Trophoblast cell (in vitro differentiated cells and primary cell): ENCODE data around the gene SPOP.

Experiments
- DNase-seq, 2 donors: peaks; one replicate each; pipeline ENCODE4 v3.0.0-alpha.2; 2016
- H2AFZ ChIP-seq: 2 replicates; pipeline ENCODE4 v1.6.1; 2013; ENCODE audit warnings: low read length, moderate library complexity, mild to moderate bottlenecking; ENCODE audit not compliant: insufficient read depth, poor library complexity
- H2AK5ac ChIP-seq: 2 replicates; pipeline ENCODE4 v1.6.1; 2013; ENCODE audit warnings: mild to moderate bottlenecking, low read length
- H2BK120ac ChIP-seq: 2 replicates; pipeline ENCODE4 v1.6.1; 2013; ENCODE audit warnings: low read length, mild to moderate bottlenecking, moderate library complexity; ENCODE audit not compliant: insufficient read depth, poor library complexity
- H2BK12ac ChIP-seq: 2 replicates; pipeline ENCODE4 v1.6.1; 2013; ENCODE audit warnings: mild to moderate bottlenecking, low read length, moderate library complexity
- H2BK5ac ChIP-seq: 2 replicates; pipeline ENCODE4 v1.6.1; 2013; ENCODE audit warnings: low read length, low read depth, moderate library complexity, mild to moderate bottlenecking; ENCODE audit not compliant: poor library complexity
- H3K14ac ChIP-seq: 2 replicates; pipeline ENCODE4 v1.6.1; 2013; ENCODE audit warnings: mild to moderate bottlenecking, low read length
- H3K18ac ChIP-seq: 2 replicates; pipeline ENCODE4 v1.6.1; 2013; ENCODE audit warnings: mild to moderate bottlenecking, low read length
- H3K23ac ChIP-seq: 2 replicates; pipeline ENCODE4 v1.6.1; 2013; ENCODE audit warnings: low read length
- H3K27ac ChIP-seq: 2 replicates; pipeline ENCODE4 v1.5.1; 2013; ENCODE audit warnings: low read depth, mild to moderate bottlenecking, inconsistent platforms, low read length, moderate library complexity
- H3K27me3 ChIP-seq: 2 replicates; pipeline ENCODE4 v1.6.1; 2013; ENCODE audit warnings: inconsistent platforms, mild to moderate bottlenecking, low read length, moderate library complexity; ENCODE audit not compliant: insufficient read depth
- H3K36me3 ChIP-seq, 2 experiments: 1 replicate in 1 of 2; 2 replicates in 1 of 2; pipeline ENCODE4 v1.6.1; 2013; ENCODE audit warnings: low read length in 2 of 2, mild to moderate bottlenecking in 2 of 2, moderate library complexity in 1 of 2; ENCODE audit not compliant: insufficient read depth in 2 of 2, control insufficient read depth in 1 of 2
- H3K4ac ChIP-seq: 2 replicates; pipeline ENCODE4 v1.6.1; 2013; ENCODE audit warnings: low read depth, mild to moderate bottlenecking, low read length, moderate library complexity
- H3K4me1 ChIP-seq, 2 experiments: 1 replicate in 1 of 2; 2 replicates in 1 of 2; pipeline ENCODE4 v1.6.1; 2013; ENCODE audit warnings: low read length in 2 of 2, mild to moderate bottlenecking in 2 of 2, moderate library complexity in 1 of 2; ENCODE audit not compliant: insufficient read depth in 2 of 2, control insufficient read depth in 1 of 2
- H3K4me2 ChIP-seq: 2 replicates; pipeline ENCODE4 v1.6.1; 2013; ENCODE audit warnings: inconsistent platforms, mild to moderate bottlenecking, low read length, moderate library complexity
- H3K4me3 ChIP-seq: 2 replicates; pipeline ENCODE4 v1.5.1; 2013; ENCODE audit warnings: mild to moderate bottlenecking, low read depth, low read length, inconsistent platforms
- H3K79me1 ChIP-seq: one replicate; pipeline ENCODE4 v1.6.1; 2013; ENCODE audit warnings: low read length
- H3K79me2 ChIP-seq: 2 replicates; pipeline ENCODE4 v1.6.1; 2013; ENCODE audit warnings: low read length, mild to moderate bottlenecking; ENCODE audit not compliant: control insufficient read depth, insufficient read depth, poor library complexity
- H3K9ac ChIP-seq: 2 replicates; pipeline ENCODE4 v1.6.1; 2013; ENCODE audit warnings: mild to moderate bottlenecking, low read length
- H3K9me3 ChIP-seq: 2 replicates; pipeline ENCODE4 v1.6.1; 2013; ENCODE audit warnings: low read depth, mild to moderate bottlenecking, control low read depth, inconsistent platforms, low read length; ENCODE audit not compliant: insufficient read depth
- H4K12ac ChIP-seq: 2 replicates; pipeline ENCODE4 v1.6.1; 2013; ENCODE audit warnings: low read depth, mild to moderate bottlenecking, low read length, moderate library complexity
- H4K8ac ChIP-seq: 2 replicates; pipeline ENCODE4 v1.6.1; 2013; ENCODE audit warnings: low read depth, mild to moderate bottlenecking, low read length, moderate library complexity
- H4K91ac ChIP-seq: one replicate; pipeline ENCODE4 v1.6.1; 2013; ENCODE audit warnings: low read depth, mild to moderate bottlenecking, low read length, moderate library complexity
- WGBS: extraction: QIAGEN DNeasy Blood & Tissue Kit; methylation state at CpG from one replicate; pipeline ENCODE4 v1.1.7; 2013; ENCODE audit warnings: missing lambda C conversion rate; ENCODE audit not compliant: insufficient read length, insufficient coverage; ENCODE audit errors: extremely low coverage; 5-methylcytosine and 5-hydroxymethylcytosine counted together

Gene SPOP

DNA sequence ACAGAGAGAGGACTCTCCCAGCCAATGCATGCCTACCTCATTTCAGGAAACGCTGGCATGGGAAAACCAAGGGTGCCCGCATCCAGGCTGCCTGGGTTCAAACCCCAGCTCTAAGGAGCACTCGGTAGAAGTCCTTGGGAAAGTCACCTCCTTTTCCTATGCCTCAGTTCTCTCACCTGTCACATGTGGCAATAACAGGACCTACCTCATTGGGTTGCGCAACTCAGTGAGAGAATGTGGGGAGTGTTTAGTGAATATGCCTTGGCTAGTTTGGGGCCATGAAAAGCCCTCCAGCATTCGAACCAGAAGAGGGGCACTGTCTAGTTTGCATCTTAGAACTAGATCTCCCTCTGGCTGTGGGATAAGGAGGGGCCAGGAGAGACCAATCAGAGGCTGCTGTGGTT is 111.2 kb downstream of the SPOP start:
- H2AK5ac ChIP-seq: no peak overlapping the region
- peaks cover 3% of the 10 kb centered on the region for H3K9me3 ChIP-seq
- no peak overlapping the region for H2BK12ac ChIP-seq
- no peak overlapping the region for H4K8ac ChIP-seq
- no CpG with 5 or more reads among the region's 5 CpGs for WGBS
- H3K23ac ChIP-seq: no peak overlapping the region
- no peaks in the 10 kb centered on the region for H3K36me3 ChIP-seq
- H3K4ac ChIP-seq: no peak overlapping the region
- H3K79me2 ChIP-seq: no peaks in the 10 kb centered on the region
- H3K4me2 ChIP-seq: no peak overlapping the region
- no peak overlapping the region for H3K27ac ChIP-seq
- no peak overlapping the region for H2BK5ac ChIP-seq
- H3K79me1 ChIP-seq: peaks cover 2% of the 10 kb centered on the region
- H3K9ac ChIP-seq: no peak overlapping the region
- H2AFZ ChIP-seq: peak overlapping the region; percentile 45
- no peak overlapping the region for H3K14ac ChIP-seq
- H3K4me1 ChIP-seq: peaks cover 0 to 2% of the 10 kb centered on the region in 2 experiments
- H3K18ac ChIP-seq: no peak overlapping the region
- H3K4me3 ChIP-seq: no peak overlapping the region
- DNase-seq: no peak
- no peak overlapping the region for H4K91ac ChIP-seq
- no peaks in the 10 kb centered on the region for H3K27me3 ChIP-seq
- no peak overlapping the region for H2BK120ac ChIP-seq
- H4K12ac ChIP-seq: no peak overlapping the region

DNA sequence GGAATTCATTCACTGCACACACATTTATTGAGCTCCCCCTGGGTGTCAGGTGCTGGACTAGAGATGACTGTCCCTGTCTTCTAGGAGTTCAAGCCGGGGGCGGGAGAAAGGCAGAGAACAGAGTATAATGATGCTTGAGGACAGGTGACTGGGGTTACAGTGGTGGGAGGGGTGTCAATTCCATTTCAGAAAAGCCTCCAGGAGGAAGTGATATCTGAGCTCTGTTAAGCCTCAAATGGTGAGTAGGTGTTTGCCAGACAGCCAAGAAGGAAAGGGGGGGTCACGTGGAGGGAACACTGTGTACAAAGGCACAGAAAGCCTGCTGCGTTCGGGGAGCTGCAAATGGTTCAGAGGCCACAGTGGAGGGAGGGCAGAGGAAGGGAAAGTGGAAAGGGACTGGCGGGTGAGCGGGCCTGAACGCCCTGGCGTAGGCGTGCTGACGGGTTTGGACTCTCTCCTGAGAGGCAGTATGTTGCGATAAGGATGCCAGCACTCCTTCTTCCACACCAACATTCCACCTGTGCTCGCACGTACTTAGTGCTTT is 111.9 kb downstream of the SPOP start:
- no peak overlapping the region for H2BK5ac ChIP-seq

DNA sequence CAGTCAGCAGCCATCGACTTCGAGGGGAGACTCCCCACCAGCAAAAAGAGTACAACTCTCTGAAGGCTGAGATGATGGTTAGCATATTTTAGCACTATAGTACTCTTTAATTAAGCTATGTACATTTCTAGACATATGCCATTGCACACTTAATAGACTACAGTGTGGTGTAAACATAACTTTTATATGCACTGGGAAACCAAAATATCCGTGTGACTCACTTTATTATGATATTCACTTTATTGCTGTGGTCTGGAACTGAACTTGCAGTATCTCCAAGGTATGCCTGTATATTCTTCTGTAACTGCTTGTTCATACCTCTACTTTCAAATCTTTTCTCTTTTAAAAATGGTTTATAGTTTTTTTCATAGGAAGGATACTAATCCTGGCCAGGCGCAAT is 113.3 kb downstream of the SPOP start:
- Histone ChIP-seq H3K36me3 (no peaks in the 10 kb centered on the region), H2AFZ (no peak overlapping the region), H3K9ac (no peak overlapping the region), H4K91ac (no peak overlapping the region), H3K27ac (no peak overlapping the region), H4K8ac (no peak overlapping the region), H2AK5ac (no peak overlapping the region), H3K9me3 (peaks cover 3% of the 10 kb centered on the region), H3K4me2 (no peak overlapping the region), H3K4me1 (peaks cover 0 to 2% of the 10 kb centered on the region in 2 experiments), H3K18ac (no peak overlapping the region), H3K4ac (no peak overlapping the region), H3K27me3 (no peaks in the 10 kb centered on the region), H2BK120ac (no peak overlapping the region), H3K23ac (no peak overlapping the region), H3K79me2 (no peaks in the 10 kb centered on the region), H3K4me3 (no peak overlapping the region), H3K79me1 (peaks cover 1% of the 10 kb centered on the region), H3K14ac (no peak overlapping the region), H4K12ac (no peak overlapping the region), H2BK12ac (no peak overlapping the region), H2BK5ac (no peak overlapping the region)
- no peak for DNase-seq
- no CpG with 5 or more reads among the region's 4 CpGs for WGBS

More for the DNA sequence above, 111.9 kb downstream of the SPOP start:
- Histone ChIP-seq H2AK5ac (no peak overlapping the region), H3K79me1 (peaks cover 2% of the 10 kb centered on the region), H3K4ac (no peak overlapping the region), H2BK120ac (no peak overlapping the region), H3K9ac (no peak overlapping the region), H3K4me2 (no peak overlapping the region), H2AFZ (no peak overlapping the region), H3K4me1 (peaks cover 0 to 2% of the 10 kb centered on the region in 2 experiments), H3K14ac (no peak overlapping the region), H4K8ac (no peak overlapping the region), H3K27ac (no peak overlapping the region), H3K23ac (no peak overlapping the region), H3K79me2 (no peaks in the 10 kb centered on the region), H3K18ac (no peak overlapping the region), H3K9me3 (peaks cover 3% of the 10 kb centered on the region), H2BK12ac (no peak overlapping the region), H4K12ac (no peak overlapping the region), H4K91ac (no peak overlapping the region), H3K4me3 (no peak overlapping the region), H3K36me3 (no peaks in the 10 kb centered on the region), H3K27me3 (no peaks in the 10 kb centered on the region)
- DNase-seq: no peak
- WGBS: no CpG with 5 or more reads among the region's 14 CpGs

DNA sequence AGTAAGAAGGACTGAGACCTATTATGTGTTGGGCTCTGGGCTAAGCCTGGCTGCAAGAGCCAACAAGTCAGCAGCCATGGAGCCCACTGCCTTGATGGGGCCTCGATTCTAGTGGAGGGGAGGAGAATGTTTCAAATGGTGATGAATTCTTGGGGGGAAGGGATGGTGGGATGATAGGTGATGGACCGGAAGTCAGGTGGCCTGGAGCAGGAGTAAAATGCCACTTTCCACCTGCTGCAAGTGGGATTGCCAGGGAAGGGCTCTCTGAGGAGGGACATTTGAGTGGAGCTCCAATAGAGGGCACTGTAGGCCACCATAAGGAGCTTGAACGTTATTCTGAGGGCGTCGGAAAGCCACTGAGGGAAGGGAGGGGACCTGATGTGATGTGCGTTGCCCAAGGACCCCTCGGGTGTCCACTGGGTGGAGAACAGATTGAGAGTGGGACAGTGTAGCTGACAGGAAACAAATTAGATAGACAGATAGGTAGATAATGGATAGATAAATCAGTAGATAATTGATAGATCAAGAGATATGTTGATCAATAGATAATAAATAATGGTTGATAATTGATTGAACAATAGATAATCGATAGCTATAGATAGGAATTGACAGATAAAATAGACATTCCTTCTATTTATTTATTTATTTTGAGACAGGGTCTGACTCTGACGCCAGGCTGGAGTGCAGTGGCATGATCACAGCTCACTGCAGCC is 120.4 kb downstream of the SPOP start:
- no peaks in the 10 kb centered on the region for H3K9me3 ChIP-seq
- H3K79me1 ChIP-seq: no peaks in the 10 kb centered on the region
- H2BK12ac ChIP-seq: no peak overlapping the region
- no peaks in the 10 kb centered on the region for H3K36me3 ChIP-seq
- no peak overlapping the region for H2AK5ac ChIP-seq
- no peak overlapping the region for H3K14ac ChIP-seq
- peaks cover 2 to 3% of the 10 kb centered on the region in 2 experiments for H3K4me1 ChIP-seq
- no peak overlapping the region for H3K18ac ChIP-seq
- no peak overlapping the region for H3K4me2 ChIP-seq
- H2AFZ ChIP-seq: no peak overlapping the region
- H3K79me2 ChIP-seq: no peaks in the 10 kb centered on the region
- H4K91ac ChIP-seq: no peak overlapping the region
- H3K9ac ChIP-seq: no peak overlapping the region
- H3K27ac ChIP-seq: no peak overlapping the region
- WGBS: no CpG with 5 or more reads among the region's 9 CpGs
- no peak overlapping the region for H2BK5ac ChIP-seq
- peak; percentile 33 to 53 for DNase-seq
- no peak overlapping the region for H3K4ac ChIP-seq
- H3K23ac ChIP-seq: no peak overlapping the region
- H3K4me3 ChIP-seq: no peak overlapping the region
- H2BK120ac ChIP-seq: no peak overlapping the region
- H4K8ac ChIP-seq: no peak overlapping the region
- no peaks in the 10 kb centered on the region for H3K27me3 ChIP-seq
- H4K12ac ChIP-seq: no peak overlapping the region
